Stimulated activated CD8-positive, alpha-beta memory T cell treated with anti-CD3 and anti-CD28 coated beads, Interleukin-4, amount 100 ng/mL, for 1 hour (primary cell): Measurements from ENCODE around the gene STAG3.
A peak's percentile ranks its signal among the peaks of the same experiment; 100 is the strongest.

Experiments
- DNase-seq, 2 donors: peaks; one replicate each; pipeline ENCODE4 v3.0.0-alpha.2; 2020; ENCODE audit warnings: low read depth in 2 of 2, low spot score in 1 of 2

The STAG3 gene

GRCh38 chr7:100154651-100155491 is 22.8 kb upstream of the STAG3 start:
- no peak for DNase-seq

- DNase-seq: no peak
Measured at GRCh38 chr7:100155553-100156317, 22.0 kb upstream of the STAG3 start.

- DNase-seq: no peak
Measured at GRCh38 chr7:100156331-100157068, 21.2 kb upstream of the STAG3 start.

GRCh38 chr7:100157069-100157333 is 20.7 kb upstream of the STAG3 start:
- no peak for DNase-seq

DNA sequence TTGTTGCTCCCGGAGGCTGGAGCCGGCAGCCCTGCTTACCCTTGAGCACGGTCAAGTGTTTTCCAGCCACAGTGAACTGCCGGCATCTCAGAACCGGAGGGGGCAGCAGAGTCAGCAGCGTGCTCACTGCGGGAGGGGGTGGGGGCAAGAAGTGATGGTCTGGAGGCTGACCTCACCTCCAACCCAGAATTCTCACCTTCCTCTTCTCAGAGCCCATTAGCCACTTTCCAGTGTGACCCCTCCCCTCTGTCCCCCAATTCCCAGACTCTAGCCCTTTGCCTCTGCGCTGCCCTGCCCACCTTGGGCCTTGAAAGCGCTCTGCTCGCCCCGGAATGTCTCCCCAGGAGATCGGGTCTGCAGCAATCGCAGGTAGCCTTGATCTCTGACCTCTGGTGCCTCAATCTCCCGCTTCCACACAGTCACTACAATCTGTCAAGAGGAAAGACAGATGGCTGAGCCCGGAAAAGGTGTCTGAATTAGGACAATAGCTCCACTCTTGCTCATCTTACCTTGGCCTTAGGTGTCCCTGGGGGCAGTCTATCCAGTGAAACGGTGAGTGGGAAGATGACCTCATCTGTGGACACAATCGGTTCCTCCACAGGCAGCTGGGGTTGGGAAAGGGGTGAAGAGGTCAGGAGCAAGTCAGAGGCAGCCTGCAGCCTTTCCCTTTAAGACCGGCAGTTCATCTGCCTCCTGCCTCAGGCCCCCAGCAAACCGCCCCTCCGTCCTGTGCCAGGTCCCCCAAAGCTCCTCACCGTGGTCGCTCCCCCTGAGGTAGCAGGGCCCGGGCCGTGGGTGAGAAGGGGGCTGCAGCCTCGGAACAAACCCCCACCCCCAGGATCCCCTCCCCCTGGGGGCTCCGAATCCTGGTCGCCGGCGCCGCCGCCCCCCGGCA is 20.1 kb upstream of the STAG3 start:
- DNase-seq: no peak

GRCh38 chr7:100158229-100159098 is 19.3 kb upstream of the STAG3 start, which contains the start of gene TRAPPC14:
TRAPPC14 (minus strand) TSS chr7:100158723; CDS start chr7:100158499, 224 bp downstream.
- DNase-seq: peak; percentile 79 to 84

GRCh38 chr7:100159099-100159623 is 18.6 kb upstream of the STAG3 start:
- DNase-seq: no peak

GRCh38 chr7:100160067-100160466 is 17.7 kb upstream of the STAG3 start:
- no peak for DNase-seq

- DNase-seq: no peak
Measured at GRCh38 chr7:100163006-100163531, 14.6 kb upstream of the STAG3 start.

GRCh38 chr7:100163871-100164270 is 13.8 kb upstream of the STAG3 start:
- DNase-seq: no peak

GRCh38 chr7:100166317-100166940 is 11.3 kb upstream of the STAG3 start:
- no peak for DNase-seq

DNA sequence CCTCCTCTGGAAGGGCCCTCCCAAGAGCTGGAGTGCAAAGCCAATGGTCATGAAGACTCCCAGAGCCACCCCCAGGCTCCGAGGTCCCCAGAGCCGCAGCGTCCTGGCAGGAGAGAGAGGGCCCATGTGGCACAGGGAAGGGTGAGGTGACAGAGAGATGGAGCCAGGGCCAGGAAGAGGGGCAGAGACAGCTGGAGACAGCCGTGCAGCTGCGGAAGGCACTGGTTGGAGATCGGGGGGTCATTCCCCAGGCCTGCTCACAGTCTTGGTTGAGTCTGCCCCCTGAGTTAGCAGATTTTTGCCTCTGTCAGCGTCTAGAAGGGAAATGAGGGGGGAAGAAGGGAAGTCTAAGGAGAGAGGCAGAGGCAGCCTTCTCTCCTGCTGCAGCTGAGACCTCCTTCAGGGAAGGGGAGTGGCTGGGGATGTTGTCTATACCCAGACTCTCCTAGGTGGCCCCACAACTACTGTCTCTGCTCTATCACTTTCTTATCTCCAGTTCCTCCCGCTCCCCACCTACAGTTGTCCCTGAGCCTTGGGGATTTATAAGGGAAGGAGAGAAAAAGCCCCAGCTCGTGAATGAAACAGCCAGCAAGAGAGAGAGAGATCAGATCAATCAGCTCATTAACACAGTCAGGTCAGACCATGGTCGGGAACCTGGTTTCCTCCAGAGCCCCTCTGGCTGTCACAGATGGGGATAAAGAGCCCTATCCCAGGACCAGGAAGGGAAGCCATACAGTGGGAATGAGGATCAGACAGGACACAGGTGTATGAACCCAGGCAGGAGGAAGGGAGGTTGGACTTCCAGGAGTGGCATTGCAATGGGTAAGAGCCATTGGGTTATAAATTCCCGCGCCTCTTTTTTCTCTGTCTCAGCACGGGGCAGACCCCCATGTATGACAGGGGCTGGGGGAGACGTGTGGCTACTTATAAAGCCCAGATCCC is 10.5 kb upstream of the STAG3 start:
- DNase-seq: no peak

GRCh38 chr7:100167912-100168323 is 9.8 kb upstream of the STAG3 start:
- DNase-seq: no peak

DNA sequence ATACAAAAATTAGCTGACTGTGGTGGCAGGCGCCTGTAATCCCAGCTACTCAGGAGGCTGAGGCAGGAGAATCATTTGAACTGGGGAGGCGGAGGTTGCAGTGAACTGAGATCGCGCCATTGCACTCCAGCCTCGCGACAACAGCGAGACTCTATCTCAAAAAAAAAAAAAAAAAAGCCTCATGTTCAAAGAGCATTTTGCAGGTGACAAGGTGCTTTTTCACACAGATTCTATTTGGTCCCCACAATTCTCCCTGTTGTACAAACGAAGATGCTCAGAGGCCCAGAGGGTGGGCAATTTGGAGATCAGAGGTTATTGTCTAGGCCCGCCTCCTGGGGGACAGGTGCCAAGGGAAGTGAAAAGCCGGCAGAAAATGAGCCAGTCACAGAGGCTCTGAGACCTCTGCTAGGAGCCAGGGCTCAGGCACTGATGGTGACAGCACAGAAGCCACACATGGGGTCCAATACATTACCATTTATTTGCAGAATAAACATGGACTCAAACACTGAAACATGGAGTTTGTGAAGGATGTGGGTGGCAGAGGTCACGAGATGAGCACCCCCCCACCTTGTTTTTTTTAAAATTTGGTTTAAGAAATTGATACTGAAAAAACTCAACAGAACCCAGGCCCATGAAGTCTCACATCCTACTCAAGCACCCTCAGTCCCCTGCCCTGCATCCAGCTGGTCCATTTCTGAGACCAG is 8.4 kb upstream of the STAG3 start:
- no peak for DNase-seq

GRCh38 chr7:100170101-100170897 is 7.4 kb upstream of the STAG3 start:
- DNase-seq: no peak

GRCh38 chr7:100171087-100171681 is 6.5 kb upstream of the STAG3 start:
- DNase-seq: no peak
